ENCODE data around the gene ELMO3. TPM values are rescaled to one million over a fixed set of nuclear protein-coding genes. Genes with fewer than 3 reads are reported as not detected.

Gene ELMO3
- total and polyA plus RNA-seq, 2 of the 13 experiments (the other 11 are each of a cell fraction or from before 2014, with no cell fraction given) = 2.6 to 4.0 TPM

DNA sequence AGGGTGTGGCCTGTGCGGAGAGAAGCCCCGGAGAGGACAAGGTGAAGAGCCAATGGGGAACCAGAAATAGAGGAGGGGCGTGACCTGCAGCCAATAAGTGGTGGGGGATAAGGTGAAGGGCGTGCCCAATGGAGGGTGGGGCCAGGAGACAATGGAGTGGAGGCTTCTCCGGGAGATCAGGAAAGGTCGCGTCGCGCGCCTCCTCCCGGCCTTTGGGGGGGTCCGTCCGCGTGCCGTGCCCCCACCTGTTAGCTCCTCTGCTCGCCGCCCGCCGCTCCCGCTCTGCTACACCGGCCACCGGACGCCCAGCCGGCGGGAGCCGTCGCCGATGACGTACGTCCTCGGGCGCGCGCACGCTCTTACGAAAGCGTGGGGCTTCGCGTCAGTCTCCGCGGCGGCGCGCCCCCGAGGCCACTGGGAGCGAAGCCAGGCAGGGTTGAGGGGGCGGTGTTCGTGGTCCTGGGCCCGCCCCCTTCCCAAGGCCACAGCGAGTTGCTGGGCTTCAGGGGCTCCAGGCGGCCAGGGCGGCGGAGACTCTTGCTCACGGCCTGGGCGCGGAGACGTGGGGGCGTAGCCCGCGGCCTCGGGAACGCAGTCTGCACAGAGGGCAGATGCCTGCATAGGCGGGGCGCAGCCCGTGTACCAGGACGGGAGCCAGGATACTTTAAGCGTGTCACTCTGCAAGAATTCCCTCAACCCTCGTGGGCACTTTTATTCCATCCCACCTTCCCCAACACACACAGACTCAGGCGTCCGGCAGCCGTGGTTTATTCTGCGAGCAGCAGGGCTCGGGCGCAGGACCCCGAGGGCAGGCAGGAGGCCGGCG is 15.1 kb upstream of the ELMO3 start, which contains the start of gene MATCAP1 (continued):
- TF ChIP-seq, protein P1, sequence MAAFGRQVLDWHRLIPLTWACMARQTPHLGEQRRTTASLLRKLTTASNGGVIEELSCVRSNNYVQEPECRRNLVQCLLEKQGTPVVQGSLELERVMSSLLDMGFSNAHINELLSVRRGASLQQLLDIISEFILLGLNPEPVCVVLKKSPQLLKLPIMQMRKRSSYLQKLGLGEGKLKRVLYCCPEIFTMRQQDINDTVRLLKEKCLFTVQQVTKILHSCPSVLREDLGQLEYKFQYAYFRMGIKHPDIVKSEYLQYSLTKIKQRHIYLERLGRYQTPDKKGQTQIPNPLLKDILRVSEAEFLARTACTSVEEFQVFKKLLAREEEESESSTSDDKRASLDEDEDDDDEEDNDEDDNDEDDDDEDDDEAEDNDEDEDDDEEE (CRISPR knock-in tag; IDR thresholded peaks at IDR 0.05) = peak; percentile 93; the same call in 1 of the 2 replicates
- TF ChIP-seq NR3C1 (CRISPR knock-in tag; IDR thresholded peaks at IDR 0.05) = no peak
- TF ChIP-seq, protein P2, sequence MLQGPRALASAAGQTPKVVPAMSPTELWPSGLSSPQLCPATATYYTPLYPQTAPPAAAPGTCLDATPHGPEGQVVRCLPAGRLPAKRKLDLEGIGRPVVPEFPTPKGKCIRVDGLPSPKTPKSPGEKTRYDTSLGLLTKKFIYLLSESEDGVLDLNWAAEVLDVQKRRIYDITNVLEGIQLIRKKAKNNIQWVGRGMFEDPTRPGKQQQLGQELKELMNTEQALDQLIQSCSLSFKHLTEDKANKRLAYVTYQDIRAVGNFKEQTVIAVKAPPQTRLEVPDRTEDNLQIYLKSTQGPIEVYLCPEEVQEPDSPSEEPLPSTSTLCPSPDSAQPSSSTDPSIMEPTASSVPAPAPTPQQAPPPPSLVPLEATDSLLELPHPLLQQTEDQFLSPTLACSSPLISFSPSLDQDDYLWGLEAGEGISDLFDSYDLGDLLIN (CRISPR knock-in tag; IDR thresholded peaks at IDR 0.05; ENCODE audit: borderline replicate concordance) = 0 out of 2 replicates have a peak, but pooled peaks have one; percentile 74
- TF ChIP-seq, protein P3, sequence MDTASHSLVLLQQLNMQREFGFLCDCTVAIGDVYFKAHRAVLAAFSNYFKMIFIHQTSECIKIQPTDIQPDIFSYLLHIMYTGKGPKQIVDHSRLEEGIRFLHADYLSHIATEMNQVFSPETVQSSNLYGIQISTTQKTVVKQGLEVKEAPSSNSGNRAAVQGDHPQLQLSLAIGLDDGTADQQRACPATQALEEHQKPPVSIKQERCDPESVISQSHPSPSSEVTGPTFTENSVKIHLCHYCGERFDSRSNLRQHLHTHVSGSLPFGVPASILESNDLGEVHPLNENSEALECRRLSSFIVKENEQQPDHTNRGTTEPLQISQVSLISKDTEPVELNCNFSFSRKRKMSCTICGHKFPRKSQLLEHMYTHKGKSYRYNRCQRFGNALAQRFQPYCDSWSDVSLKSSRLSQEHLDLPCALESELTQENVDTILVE (CRISPR knock-in tag; IDR thresholded peaks at IDR 0.05) = peak; percentile 91; the same call in 1 of the 2 replicates
- TF ChIP-seq MZF1 (CRISPR knock-in tag; IDR thresholded peaks at IDR 0.05; ENCODE audit: borderline replicate concordance) = no peak
- peak; percentile 87; the same call in 1 of the 2 replicates for TF ChIP-seq KLF12 (CRISPR knock-in tag; IDR thresholded peaks at IDR 0.05; ENCODE audit: borderline replicate concordance)
- TF ChIP-seq HNRNPK (IDR thresholded peaks at IDR 0.05; ENCODE audit: low read depth, low read length, poor library complexity, severe bottlenecking) = peak; percentile 82
- TF ChIP-seq, protein P4, sequence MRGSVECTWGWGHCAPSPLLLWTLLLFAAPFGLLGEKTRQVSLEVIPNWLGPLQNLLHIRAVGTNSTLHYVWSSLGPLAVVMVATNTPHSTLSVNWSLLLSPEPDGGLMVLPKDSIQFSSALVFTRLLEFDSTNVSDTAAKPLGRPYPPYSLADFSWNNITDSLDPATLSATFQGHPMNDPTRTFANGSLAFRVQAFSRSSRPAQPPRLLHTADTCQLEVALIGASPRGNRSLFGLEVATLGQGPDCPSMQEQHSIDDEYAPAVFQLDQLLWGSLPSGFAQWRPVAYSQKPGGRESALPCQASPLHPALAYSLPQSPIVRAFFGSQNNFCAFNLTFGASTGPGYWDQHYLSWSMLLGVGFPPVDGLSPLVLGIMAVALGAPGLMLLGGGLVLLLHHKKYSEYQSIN (CRISPR knock-in tag; IDR thresholded peaks at IDR 0.05; ENCODE audit: borderline replicate concordance) = no peak
- peak; percentile 85; the same call in 1 of the 2 replicates for TF ChIP-seq MAF1 (CRISPR knock-in tag; IDR thresholded peaks at IDR 0.05; ENCODE audit: borderline replicate concordance)
- TF ChIP-seq, protein P5, sequence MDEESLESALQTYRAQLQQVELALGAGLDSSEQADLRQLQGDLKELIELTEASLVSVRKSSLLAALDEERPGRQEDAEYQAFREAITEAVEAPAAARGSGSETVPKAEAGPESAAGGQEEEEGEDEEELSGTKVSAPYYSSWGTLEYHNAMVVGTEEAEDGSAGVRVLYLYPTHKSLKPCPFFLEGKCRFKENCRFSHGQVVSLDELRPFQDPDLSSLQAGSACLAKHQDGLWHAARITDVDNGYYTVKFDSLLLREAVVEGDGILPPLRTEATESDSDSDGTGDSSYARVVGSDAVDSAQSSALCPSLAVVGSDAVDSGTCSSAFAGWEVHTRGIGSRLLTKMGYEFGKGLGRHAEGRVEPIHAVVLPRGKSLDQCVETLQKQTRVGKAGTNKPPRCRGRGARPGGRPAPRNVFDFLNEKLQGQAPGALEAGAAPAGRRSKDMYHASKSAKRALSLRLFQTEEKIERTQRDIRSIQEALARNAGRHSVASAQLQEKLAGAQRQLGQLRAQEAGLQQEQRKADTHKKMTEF (CRISPR knock-in tag; IDR thresholded peaks at IDR 0.05) = peak; percentile 96
- TF ChIP-seq ZNF343 (CRISPR knock-in tag; IDR thresholded peaks at IDR 0.05) = peak; percentile 93
- peak; percentile 71 for TF ChIP-seq HDAC2 (CRISPR knock-in tag; IDR thresholded peaks at IDR 0.05)
- TF ChIP-seq RFX1 (IDR thresholded peaks at IDR 0.05) = no peak
- TF ChIP-seq ARID2 (CRISPR knock-in tag; IDR thresholded peaks at IDR 0.05; ENCODE audit: borderline replicate concordance) = peak; percentile 81; the same call in 1 of the 2 replicates
- TF ChIP-seq, protein P6, sequence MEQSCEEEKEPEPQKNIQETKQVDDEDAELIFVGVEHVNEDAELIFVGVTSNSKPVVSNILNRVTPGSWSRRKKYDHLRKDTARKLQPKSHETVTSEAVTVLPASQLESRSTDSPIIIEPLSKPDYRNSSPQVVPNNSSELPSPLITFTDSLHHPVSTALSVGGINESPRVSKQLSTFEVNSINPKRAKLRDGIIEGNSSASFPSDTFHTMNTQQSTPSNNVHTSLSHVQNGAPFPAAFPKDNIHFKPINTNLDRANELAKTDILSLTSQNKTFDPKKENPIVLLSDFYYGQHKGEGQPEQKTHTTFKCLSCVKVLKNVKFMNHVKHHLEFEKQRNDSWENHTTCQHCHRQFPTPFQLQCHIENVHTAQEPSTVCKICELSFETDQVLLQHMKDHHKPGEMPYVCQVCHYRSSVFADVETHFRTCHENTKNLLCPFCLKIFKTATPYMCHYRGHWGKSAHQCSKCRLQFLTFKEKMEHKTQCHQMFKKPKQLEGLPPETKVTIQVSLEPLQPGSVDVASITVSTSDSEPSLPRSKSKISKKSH (CRISPR knock-in tag; IDR thresholded peaks at IDR 0.05; ENCODE audit: borderline replicate concordance) = peak; percentile 43; the same call in 1 of the 2 replicates
- TF ChIP-seq BORCS8-MEF2B (CRISPR knock-in tag; IDR thresholded peaks at IDR 0.05) = peak; percentile 84
- no peak for TF ChIP-seq NONO (IDR thresholded peaks at IDR 0.05)
- peak; percentile 77 for TF ChIP-seq NONO (CRISPR knock-in tag; conservative IDR thresholded peaks at IDR 0.05)
- TF ChIP-seq REPIN1 (CRISPR knock-in tag; IDR thresholded peaks at IDR 0.05; ENCODE audit: borderline replicate concordance, low read depth) = peak; percentile 84; the same call in 1 of the 2 replicates
- peak; percentile 39; the same call in 1 of the 2 replicates for TF ChIP-seq AHR (CRISPR knock-in tag; IDR thresholded peaks at IDR 0.05)
- TF ChIP-seq ZNF335 (CRISPR knock-in tag; IDR thresholded peaks at IDR 0.05) = no peak; the same call in 1 of the 2 replicates

Data from HepG2 (cell line).